WTC11 (cell line): ENCODE data around the gene CAPN7. TPM values are rescaled to one million over a fixed set of nuclear protein-coding genes. Genes with fewer than 3 reads are reported as not detected.

Experiments
- ATAC-seq: fragments of 200-7000 bp; cut with Tn5 transposase; 2 replicates; pipeline ENCODE4 v1.10.0; 2021; ENCODE audit warnings: mild to moderate bottlenecking, moderate library complexity
- CTCF ChIA-PET: fragments of 300-600 bp; sonication (Branson Sonifier 250); formaldehyde crosslinking; loops from one replicate; lab custom pipeline; 2021; ENCODE audit warnings: antibody characterized with exemption; lab: Charles Lee
- POLR2A ChIA-PET: fragments of 350-600 bp; sonication (Branson Sonifier 250); formaldehyde crosslinking; loops from one replicate; lab custom pipeline; 2021; ENCODE audit warnings: antibody characterized with exemption; lab: Charles Lee
- DNase-seq: peaks from one replicate; pipeline ENCODE4 v3.0.0; 2021; ENCODE audit warnings: low spot score
- H3K27ac Mint-ChIP-seq: 2 replicates; pipeline ENCODE4 v1.8.0; 2021; ENCODE audit warnings: mixed read lengths
- H3K27me3 Mint-ChIP-seq: 2 replicates; pipeline ENCODE4 v1.8.0; 2021; ENCODE audit warnings: low read depth, mild to moderate bottlenecking, moderate library complexity, mixed read lengths
- H3K36me3 Mint-ChIP-seq: 2 replicates; pipeline ENCODE4 v1.8.0; 2021; ENCODE audit warnings: mixed read lengths
- H3K4me1 Mint-ChIP-seq: 2 replicates; pipeline ENCODE4 v1.8.0; 2022; ENCODE audit warnings: mixed read lengths
- H3K4me3 Mint-ChIP-seq: 2 replicates; pipeline ENCODE4 v1.8.0; 2021; ENCODE audit warnings: mild to moderate bottlenecking, moderate library complexity, mixed read lengths
- H3K9me3 Mint-ChIP-seq: 2 replicates; pipeline ENCODE4 v1.8.0; 2021; ENCODE audit warnings: mixed read lengths
- AR ChIP-seq: fragments of 250-450 bp; sonication (Bioruptor Pico); IDR thresholded peaks from 2 replicates; pipeline ENCODE4 v1.9.0; 2021; ENCODE audit warnings: mild to moderate bottlenecking
- CDX4 ChIP-seq: fragments of 250-450 bp; sonication (Bioruptor Pico); IDR thresholded peaks from 2 replicates; pipeline ENCODE4 v1.9.0; 2021; ENCODE audit warnings: moderate library complexity, mild to moderate bottlenecking, inconsistent platforms, borderline replicate concordance
- FOXP1 ChIP-seq: sonication (generic); formaldehyde crosslinking; IDR thresholded peaks from 2 replicates; pipeline ENCODE4 v1.8.0; 2022; ENCODE audit warnings: missing genetic modification reagents, mild to moderate bottlenecking, moderate library complexity, borderline replicate concordance
- GABPB1 ChIP-seq: sonication (generic); formaldehyde crosslinking; IDR thresholded peaks from 2 replicates; pipeline ENCODE4 v1.8.1; 2023; ENCODE audit warnings: mild to moderate bottlenecking, missing genetic modification reagents
- HMGA2 ChIP-seq: fragments of 250-450 bp; sonication (Bioruptor Pico); IDR thresholded peaks from 2 replicates; pipeline ENCODE4 v1.4.0; 2021; ENCODE audit warnings: mild to moderate bottlenecking, moderate library complexity
- IRF1 ChIP-seq: sonication (generic); formaldehyde crosslinking; IDR thresholded peaks from 2 replicates; pipeline ENCODE4 v1.8.0; 2023; ENCODE audit warnings: missing genetic modification reagents
- JUN ChIP-seq: sonication (generic); formaldehyde crosslinking; IDR thresholded peaks from 2 replicates; pipeline ENCODE4 v1.8.0; 2023; ENCODE audit warnings: mild to moderate bottlenecking, missing genetic modification reagents
- KAT7 ChIP-seq: sonication (generic); formaldehyde crosslinking; IDR thresholded peaks from 2 replicates; pipeline ENCODE4 v1.8.1; 2023; ENCODE audit warnings: missing genetic modification reagents, mild to moderate bottlenecking, borderline replicate concordance
- NFATC4 ChIP-seq: fragments of 250-450 bp; sonication (Bioruptor Pico); IDR thresholded peaks from 2 replicates; pipeline ENCODE4 v1.9.0; 2021; ENCODE audit warnings: mild to moderate bottlenecking
- NFYB ChIP-seq: sonication (generic); formaldehyde crosslinking; conservative IDR thresholded peaks from 2 replicates; pipeline ENCODE4 v1.8.0; 2022; ENCODE audit warnings: low read depth, missing genetic modification reagents
- RELA ChIP-seq: sonication (generic); formaldehyde crosslinking; IDR thresholded peaks from 2 replicates; pipeline ENCODE4 v1.8.1; 2022; ENCODE audit warnings: missing genetic modification reagents, mild to moderate bottlenecking, borderline replicate concordance
- SMAD4 ChIP-seq: sonication (generic); formaldehyde crosslinking; IDR thresholded peaks from 2 replicates; pipeline ENCODE4 v1.8.0; 2022; ENCODE audit warnings: mild to moderate bottlenecking, missing genetic modification reagents
- SOX15 ChIP-seq: fragments of 250-450 bp; sonication (Bioruptor Pico); IDR thresholded peaks from 2 replicates; pipeline ENCODE4 v1.9.0; 2021; ENCODE audit warnings: mild to moderate bottlenecking
- STAT6 ChIP-seq: sonication (generic); formaldehyde crosslinking; conservative IDR thresholded peaks from 2 replicates; pipeline ENCODE4 v1.8.1; 2023; ENCODE audit warnings: mild to moderate bottlenecking, low read depth, missing genetic modification reagents, moderate library complexity
- TEAD1 ChIP-seq: sonication (generic); formaldehyde crosslinking; IDR thresholded peaks from 2 replicates; pipeline ENCODE4 v1.8.0; 2022; ENCODE audit warnings: mild to moderate bottlenecking, missing genetic modification reagents
- TP53 ChIP-seq: sonication (generic); formaldehyde crosslinking; IDR thresholded peaks from 2 replicates; pipeline ENCODE4 v1.8.1; 2023; ENCODE audit warnings: mild to moderate bottlenecking, missing genetic modification reagents
- ZNF423 ChIP-seq: fragments of 250-450 bp; sonication (Bioruptor Pico); IDR thresholded peaks from 2 replicates; pipeline ENCODE4 v2.1.2; 2022; ENCODE audit warnings: mild to moderate bottlenecking, moderate library complexity
- ZSCAN18 ChIP-seq: fragments of 250-450 bp; sonication (Bioruptor Pico); IDR thresholded peaks from 2 replicates; pipeline ENCODE4 v2.1.2; 2022; ENCODE audit warnings: mild to moderate bottlenecking, moderate library complexity
- total RNA-seq: library from RNA; stranded (reverse); gene quantifications from 3 replicates; pipeline ENCODE4 v1.2.3, GENCODE V29; 2021

Gene CAPN7
- total RNA-seq, 1 experiment from 2014 or later = 16.8 TPM

GRCh38 chr3:15279671-15280402 lies 73.8 kb downstream of the CAPN7 start:
- no peak overlapping the region for H3K4me3 Mint-ChIP-seq
- TF ChIP-seq KAT7 (CRISPR knock-in tag) (no peak), IRF1 (CRISPR knock-in tag) (no peak), RELA (no peak), ZNF423 (CRISPR knock-in tag) (no peak), NFYB (CRISPR knock-in tag) (no peak), CDX4 (CRISPR knock-in tag) (no peak), AR (no peak), TEAD1 (CRISPR knock-in tag) (no peak), HMGA2 (CRISPR knock-in tag) (no peak), FOXP1 (no peak), ZSCAN18 (CRISPR knock-in tag) (no peak), TP53 (CRISPR knock-in tag) (no peak), NFATC4 (CRISPR knock-in tag) (no peak), JUN (CRISPR knock-in tag) (no peak), GABPB1 (CRISPR knock-in tag) (no peak), SOX15 (CRISPR knock-in tag) (no peak), SMAD4 (no peak), STAT6 (CRISPR knock-in tag) (no peak)
- DNase-seq (no peak), ATAC-seq (peak; percentile 43; the same call in 1 of the 2 replicates)
- ChIA-PET POLR2A (interaction anchor here (1.0 kb wide), 1 partner anchor 44 kb away, joined by 3 read pairs; no protein-coding TSS in a partner anchor), CTCF (interaction anchor here (0.6 to 6.1 kb wide), 8 partner anchors 12 to 229 kb away, joined by 3 to 55 read pairs (median 3); partner anchors contain the start of gene SH3BP5)
- peaks cover 12% of the 10 kb centered on the region for H3K4me1 Mint-ChIP-seq
- H3K27me3 Mint-ChIP-seq = no peaks in the 10 kb centered on the region
- H3K27ac Mint-ChIP-seq = no peak overlapping the region; the same call in 1 of the 2 replicates
- no peaks in the 10 kb centered on the region for H3K36me3 Mint-ChIP-seq
- no peaks in the 10 kb centered on the region for H3K9me3 Mint-ChIP-seq
